ENCODE data around the gene ZFHX3. TPM values are rescaled to one million over a fixed set of nuclear protein-coding genes. Genes with fewer than 3 reads are reported as not detected.

Gene ZFHX3
- total RNA-seq, 6 experiments from 2014 or later = 7.1 to 9.4 (median 7.7) TPM

DNA sequence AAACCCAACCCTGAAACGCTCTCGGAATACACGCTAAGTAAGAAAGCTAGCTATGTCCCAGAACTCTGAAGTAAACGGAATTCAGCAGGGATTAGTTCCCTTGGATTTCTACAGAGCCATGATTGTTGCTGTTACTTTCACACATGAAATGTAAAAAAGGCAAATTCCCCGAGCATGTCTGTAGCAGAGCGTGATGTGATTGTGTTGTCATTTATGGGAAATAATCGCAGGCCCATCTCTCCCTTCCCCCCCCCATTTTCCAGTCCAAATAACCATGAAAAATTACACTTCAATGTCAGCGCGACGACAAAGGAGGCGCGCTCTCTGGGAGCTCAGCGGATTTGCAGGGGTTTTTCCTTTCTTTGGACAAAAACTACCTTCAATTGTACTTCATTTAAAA lies 209.0 kb downstream of the ZFHX3 start:
- Histone ChIP-seq H3K27ac (no peak overlapping the region), H3K9me3 (no peaks in the 10 kb centered on the region), H3K4me3 (no peak overlapping the region), H3K27me3 (no peaks in the 10 kb centered on the region), H3K36me3 (no peaks in the 10 kb centered on the region), H3K4me1 (peaks cover 0 to 14% (median 6%) of the 10 kb centered on the region in 4 donors)
- ATAC-seq (no peak), DNase-seq (no peak)
- no peak for TF ChIP-seq POLR2A (IDR thresholded peaks at IDR 0.05)
- TF ChIP-seq, protein P1, sequence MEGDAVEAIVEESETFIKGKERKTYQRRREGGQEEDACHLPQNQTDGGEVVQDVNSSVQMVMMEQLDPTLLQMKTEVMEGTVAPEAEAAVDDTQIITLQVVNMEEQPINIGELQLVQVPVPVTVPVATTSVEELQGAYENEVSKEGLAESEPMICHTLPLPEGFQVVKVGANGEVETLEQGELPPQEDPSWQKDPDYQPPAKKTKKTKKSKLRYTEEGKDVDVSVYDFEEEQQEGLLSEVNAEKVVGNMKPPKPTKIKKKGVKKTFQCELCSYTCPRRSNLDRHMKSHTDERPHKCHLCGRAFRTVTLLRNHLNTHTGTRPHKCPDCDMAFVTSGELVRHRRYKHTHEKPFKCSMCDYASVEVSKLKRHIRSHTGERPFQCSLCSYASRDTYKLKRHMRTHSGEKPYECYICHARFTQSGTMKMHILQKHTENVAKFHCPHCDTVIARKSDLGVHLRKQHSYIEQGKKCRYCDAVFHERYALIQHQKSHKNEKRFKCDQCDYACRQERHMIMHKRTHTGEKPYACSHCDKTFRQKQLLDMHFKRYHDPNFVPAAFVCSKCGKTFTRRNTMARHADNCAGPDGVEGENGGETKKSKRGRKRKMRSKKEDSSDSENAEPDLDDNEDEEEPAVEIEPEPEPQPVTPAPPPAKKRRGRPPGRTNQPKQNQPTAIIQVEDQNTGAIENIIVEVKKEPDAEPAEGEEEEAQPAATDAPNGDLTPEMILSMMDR (IDR thresholded peaks at IDR 0.05) = no peak
- intact Hi-C loops (cut with DNase I) = loop anchor here in 1 of 2 donors (10.0 kb wide), 2 partner anchors 116 to 206 kb away; partner anchors contain the start of gene ZFHX3
- WGBS (ENCODE audit: insufficient coverage, low coverage, low lambda C conversion rate, missing lambda C conversion rate) = 96% methylated on average over 13 of the region's 13 CpGs

DNA sequence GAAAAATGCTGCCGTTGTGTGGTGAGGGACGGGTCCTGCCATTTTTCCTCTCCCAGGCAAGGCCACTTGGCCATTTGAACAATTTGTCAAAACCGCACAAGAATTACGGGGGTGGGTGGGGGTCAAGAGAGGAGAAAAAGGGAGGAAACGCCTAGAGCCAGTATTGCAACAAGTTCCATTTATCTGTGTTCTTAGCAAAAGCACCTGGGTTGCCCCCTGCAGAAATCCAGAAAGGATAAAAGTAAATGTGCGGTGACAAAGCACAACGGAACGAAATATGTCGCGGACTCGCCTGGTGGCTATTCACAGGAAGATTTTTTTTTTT lies 209.4 kb downstream of the ZFHX3 start:
- WGBS (ENCODE audit: insufficient coverage, low coverage, low lambda C conversion rate, missing lambda C conversion rate) = 85% methylated on average over 5 of the region's 11 CpGs
- Histone ChIP-seq H3K36me3 (no peaks in the 10 kb centered on the region), H3K4me1 (peaks cover 0 to 14% (median 6%) of the 10 kb centered on the region in 4 donors), H3K27ac (no peak overlapping the region), H3K27me3 (no peaks in the 10 kb centered on the region), H3K4me3 (no peak overlapping the region), H3K9me3 (no peaks in the 10 kb centered on the region)
- ATAC-seq = no peak
- TF ChIP-seq POLR2A (IDR thresholded peaks at IDR 0.05) = no peak
- intact Hi-C loops (cut with DNase I) = loop anchor here in 1 of 2 donors (10.0 kb wide), 2 partner anchors 116 to 206 kb away; partner anchors contain the start of gene ZFHX3
- DNase-seq = no peak

DNA sequence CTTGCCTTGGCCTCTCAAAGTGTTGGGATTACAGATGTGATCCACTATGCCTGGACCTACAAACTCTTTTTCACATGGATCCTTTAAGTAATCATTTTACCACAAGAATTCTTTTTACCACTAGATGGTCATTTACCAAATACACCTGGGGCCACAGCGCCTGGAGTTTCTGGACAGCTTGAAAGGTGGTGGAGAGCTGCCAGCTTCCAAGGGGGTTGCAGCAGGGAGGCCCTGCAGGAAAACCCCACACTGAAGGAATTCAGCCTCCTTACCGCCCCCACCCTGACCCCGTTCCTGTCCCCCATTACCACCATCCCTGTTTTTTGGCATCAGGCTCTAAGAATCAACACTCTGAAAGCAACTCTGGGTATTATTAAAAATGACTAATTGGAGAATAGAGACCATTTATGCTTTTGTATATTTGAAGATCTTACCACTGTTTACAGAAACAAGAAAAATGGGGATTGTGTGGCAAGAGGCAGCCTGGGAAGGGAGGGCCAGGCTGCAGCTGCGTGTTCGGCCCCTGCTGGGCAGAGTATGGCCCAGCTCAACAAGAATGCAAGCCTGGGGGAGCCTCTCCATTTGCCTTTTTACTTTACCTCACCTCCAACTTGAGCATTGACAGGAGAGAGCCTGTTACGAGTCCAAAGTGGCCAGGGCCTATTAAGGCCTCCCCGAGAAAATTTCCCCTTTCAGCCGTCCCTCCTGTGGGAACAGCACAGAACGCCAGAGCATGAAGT lies 209.9 kb downstream of the ZFHX3 start:
- Histone ChIP-seq H3K4me3 (no peak overlapping the region), H3K9me3 (no peaks in the 10 kb centered on the region), H3K27me3 (no peaks in the 10 kb centered on the region), H3K27ac (no peak overlapping the region), H3K36me3 (no peaks in the 10 kb centered on the region), H3K4me1 (peaks cover 0 to 14% (median 6%) of the 10 kb centered on the region in 4 donors)
- DNase-seq (no peak), ATAC-seq (no peak)
- 88% methylated on average over 9 of the region's 9 CpGs for WGBS (ENCODE audit: insufficient coverage, low coverage, low lambda C conversion rate, missing lambda C conversion rate)
- TF ChIP-seq, protein P1 (IDR thresholded peaks at IDR 0.05) = no peak
- intact Hi-C loops (cut with DNase I) = loop anchor here in 1 of 2 donors (10.0 kb wide), 2 partner anchors 117 to 207 kb away; partner anchors contain the start of gene ZFHX3

DNA sequence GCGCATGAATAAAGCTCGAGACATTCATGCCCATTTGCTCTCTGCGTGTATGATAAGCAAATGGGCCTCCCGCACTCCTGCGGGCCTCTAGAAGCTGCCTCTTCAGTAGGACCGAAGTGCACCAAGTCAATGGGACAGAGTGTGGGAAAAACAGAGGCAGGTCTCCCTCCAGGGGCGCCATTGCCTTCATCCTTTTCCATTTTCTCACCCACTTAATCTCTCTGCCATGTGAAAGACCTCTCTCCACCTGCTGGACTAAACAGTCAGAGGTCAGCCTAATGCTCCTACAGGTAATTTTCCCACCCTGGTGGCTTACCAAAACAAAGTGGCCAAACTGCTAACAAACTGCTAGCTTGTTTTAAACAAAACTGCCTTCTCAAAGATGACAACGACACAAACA lies 210.9 kb downstream of the ZFHX3 start:
- intact Hi-C loops (cut with DNase I) = loop anchor here in 1 of 2 donors (10.0 kb wide), 2 partner anchors 118 to 208 kb away; partner anchors contain the start of gene ZFHX3
- no peak for ATAC-seq
- peaks cover 0 to 14% (median 6%) of the 10 kb centered on the region in 4 donors for H3K4me1 ChIP-seq
- H3K27ac ChIP-seq = no peak overlapping the region
- no peaks in the 10 kb centered on the region for H3K36me3 ChIP-seq
- H3K27me3 ChIP-seq = no peaks in the 10 kb centered on the region
- WGBS (ENCODE audit: insufficient coverage, low coverage, low lambda C conversion rate, missing lambda C conversion rate) = 98% methylated on average over 8 of the region's 8 CpGs
- TF ChIP-seq, protein P1 (IDR thresholded peaks at IDR 0.05) = no peak
- no peak for TF ChIP-seq POLR2A (IDR thresholded peaks at IDR 0.05)
- no peaks in the 10 kb centered on the region for H3K9me3 ChIP-seq
- DNase-seq = no peak
- no peak overlapping the region for H3K4me3 ChIP-seq

DNA sequence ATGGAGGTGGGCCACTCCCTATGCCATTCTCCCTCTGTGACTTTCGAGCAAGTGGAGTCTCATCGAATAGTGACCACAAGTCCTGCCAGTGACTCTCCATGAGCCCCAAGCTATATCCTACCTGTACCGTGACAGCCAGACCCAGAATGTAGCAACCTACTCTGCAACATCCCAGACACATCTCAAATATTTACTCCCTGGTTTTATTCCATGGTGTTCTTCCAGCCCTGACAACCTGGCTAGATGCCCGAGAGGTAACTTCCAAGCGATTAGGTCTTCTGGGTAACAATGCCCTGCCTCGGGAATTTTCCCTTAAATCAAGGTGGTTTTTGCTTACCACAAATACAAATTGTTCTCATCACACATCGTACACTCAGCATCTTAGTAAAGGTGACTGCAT lies 211.7 kb downstream of the ZFHX3 start:
- intact Hi-C loops (cut with DNase I) = loop anchor here in 1 of 2 donors (10.0 kb wide), 2 partner anchors 119 to 209 kb away; partner anchors contain the start of gene ZFHX3
- peak; percentile 62 to 89 (median 67) for DNase-seq
- no peak overlapping the region for H3K4me3 ChIP-seq
- H3K9me3 ChIP-seq = no peaks in the 10 kb centered on the region
- no peaks in the 10 kb centered on the region for H3K27me3 ChIP-seq
- H3K4me1 ChIP-seq = peaks cover 0 to 14% (median 6%) of the 10 kb centered on the region in 4 donors
- no peak for TF ChIP-seq POLR2A (IDR thresholded peaks at IDR 0.05)
- TF ChIP-seq, protein P1 (IDR thresholded peaks at IDR 0.05) = no peak
- ATAC-seq = peak; percentile 90 to 96 (median 92)
- no peaks in the 10 kb centered on the region for H3K36me3 ChIP-seq
- 37% methylated on average over 7 of the region's 7 CpGs for WGBS (ENCODE audit: insufficient coverage, low coverage, low lambda C conversion rate, missing lambda C conversion rate)
- peak overlapping the region in 2 of 3 donors; percentile 23 to 40 for H3K27ac ChIP-seq

All from right lobe of liver (tissue), 6 donors.